ENCODE results near the gene TMEM51. TPM values are rescaled to one million over a fixed set of nuclear protein-coding genes. Genes with fewer than 3 reads are reported as not detected.

The TMEM51 gene
- total RNA-seq, 2 donors from 2014 or later = not detected

DNA sequence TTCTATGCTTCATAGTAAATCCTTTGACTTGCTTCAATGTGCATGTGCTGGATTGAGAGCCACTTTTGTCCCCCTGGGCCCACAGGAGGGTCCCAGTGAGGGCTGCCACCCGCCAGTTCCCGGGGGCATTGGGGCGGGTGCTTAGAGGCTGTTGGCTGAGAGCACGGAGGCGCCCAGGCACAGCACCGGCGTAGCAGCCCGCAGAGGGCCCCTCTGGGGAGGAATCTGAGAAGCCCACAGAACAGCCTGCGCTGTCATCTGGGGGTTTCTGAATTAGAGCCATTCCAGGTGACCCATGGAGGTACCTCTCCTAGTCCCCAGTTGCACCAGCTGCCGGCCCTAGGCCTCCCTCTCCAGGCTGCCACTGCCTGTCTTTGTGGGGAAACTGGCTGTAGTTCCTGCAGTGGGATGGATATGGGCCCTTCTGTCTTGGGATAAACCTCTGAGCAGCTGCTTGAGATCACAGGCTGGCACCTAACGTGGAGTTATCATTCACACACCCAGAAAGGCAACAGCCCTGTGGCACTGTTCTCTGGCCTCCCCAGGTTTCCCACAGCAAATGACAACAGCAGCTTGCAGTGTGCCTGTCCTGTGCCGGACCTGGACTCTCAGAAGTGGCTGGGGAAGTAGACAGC, 39.5 kb downstream of the TMEM51 start:
- H3K4me3 Mint-ChIP-seq = no peak overlapping the region
- no peak overlapping the region for H3K27ac Mint-ChIP-seq

DNA sequence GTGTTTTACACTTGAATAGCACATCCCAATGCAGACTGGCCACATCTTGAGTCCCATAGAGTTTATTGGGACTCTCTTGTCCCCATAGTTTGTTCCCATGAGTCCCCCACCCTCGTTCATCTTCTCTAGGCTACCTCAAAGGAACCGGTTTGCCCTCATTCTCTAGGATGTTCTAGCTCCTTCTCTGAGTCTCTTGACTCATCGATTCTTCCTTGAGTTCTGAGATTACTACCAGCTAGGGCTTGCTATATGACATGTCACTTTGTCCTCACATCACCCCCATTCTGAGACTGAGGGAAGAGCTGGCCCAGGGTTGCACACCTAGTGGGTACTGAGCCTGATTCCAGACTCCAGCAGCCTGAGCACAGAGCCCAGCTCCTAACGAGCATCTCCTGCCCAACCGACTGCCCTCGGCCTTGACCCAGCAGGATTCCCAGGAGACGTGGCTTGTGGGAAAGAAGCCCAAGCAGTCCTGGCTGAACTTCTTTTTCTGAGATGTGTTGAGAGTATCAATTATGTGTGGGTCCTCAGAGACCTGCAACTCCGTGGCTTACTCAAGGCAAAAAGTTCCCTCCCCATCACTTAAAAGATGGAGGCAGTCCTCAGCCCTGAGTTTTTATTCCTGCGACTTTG, 42.0 kb downstream of the TMEM51 start:
- H3K4me3 Mint-ChIP-seq = no peak overlapping the region
- ATAC-seq = peak in 1 of 2 donors; percentile 21
- H3K36me3 Mint-ChIP-seq = no peaks in the 10 kb centered on the region
- DNase-seq (ENCODE audit: low spot score) = no peak
- H3K4me1 Mint-ChIP-seq (ENCODE audit: low read depth in 2 of 2) = no peaks in the 10 kb centered on the region
- H3K27me3 Mint-ChIP-seq = no peaks in the 10 kb centered on the region
- no peak overlapping the region for H3K27ac Mint-ChIP-seq
- no peaks in the 10 kb centered on the region for H3K9me3 Mint-ChIP-seq

More for the DNA sequence above, 39.5 kb downstream of the TMEM51 start:
- Mint-ChIP-seq H3K36me3 (no peaks in the 10 kb centered on the region), H3K27me3 (no peaks in the 10 kb centered on the region), H3K4me1 (ENCODE audit: low read depth in 2 of 2) (no peaks in the 10 kb centered on the region), H3K9me3 (no peaks in the 10 kb centered on the region)
- no peak for ATAC-seq
- DNase-seq (ENCODE audit: low spot score) = no peak

DNA sequence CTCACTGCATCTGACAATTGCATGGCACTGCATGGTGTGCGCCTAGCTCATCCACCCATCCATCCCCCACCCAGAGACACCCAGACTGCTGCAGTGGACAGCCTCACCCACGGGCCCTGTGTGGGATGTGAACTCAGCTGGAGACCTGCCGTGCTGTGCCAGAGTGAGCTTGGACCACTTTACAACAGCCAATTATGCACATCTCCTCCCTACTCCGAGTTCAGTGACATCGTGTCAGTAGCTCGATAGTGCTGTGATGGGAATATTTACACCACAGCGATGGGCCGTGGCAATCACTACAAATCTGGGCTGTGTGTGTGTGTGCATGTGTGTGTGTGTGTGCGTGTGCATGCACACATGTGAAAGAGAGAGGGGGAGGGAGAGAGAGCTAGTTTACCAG, 42.5 kb downstream of the TMEM51 start:
- no peak for DNase-seq (ENCODE audit: low spot score)
- Mint-ChIP-seq H3K36me3 (no peaks in the 10 kb centered on the region), H3K27me3 (no peaks in the 10 kb centered on the region), H3K9me3 (no peaks in the 10 kb centered on the region), H3K27ac (no peak overlapping the region), H3K4me1 (ENCODE audit: low read depth in 2 of 2) (no peaks in the 10 kb centered on the region), H3K4me3 (no peak overlapping the region)
- ATAC-seq = peak in 1 of 2 donors; percentile 15

DNA sequence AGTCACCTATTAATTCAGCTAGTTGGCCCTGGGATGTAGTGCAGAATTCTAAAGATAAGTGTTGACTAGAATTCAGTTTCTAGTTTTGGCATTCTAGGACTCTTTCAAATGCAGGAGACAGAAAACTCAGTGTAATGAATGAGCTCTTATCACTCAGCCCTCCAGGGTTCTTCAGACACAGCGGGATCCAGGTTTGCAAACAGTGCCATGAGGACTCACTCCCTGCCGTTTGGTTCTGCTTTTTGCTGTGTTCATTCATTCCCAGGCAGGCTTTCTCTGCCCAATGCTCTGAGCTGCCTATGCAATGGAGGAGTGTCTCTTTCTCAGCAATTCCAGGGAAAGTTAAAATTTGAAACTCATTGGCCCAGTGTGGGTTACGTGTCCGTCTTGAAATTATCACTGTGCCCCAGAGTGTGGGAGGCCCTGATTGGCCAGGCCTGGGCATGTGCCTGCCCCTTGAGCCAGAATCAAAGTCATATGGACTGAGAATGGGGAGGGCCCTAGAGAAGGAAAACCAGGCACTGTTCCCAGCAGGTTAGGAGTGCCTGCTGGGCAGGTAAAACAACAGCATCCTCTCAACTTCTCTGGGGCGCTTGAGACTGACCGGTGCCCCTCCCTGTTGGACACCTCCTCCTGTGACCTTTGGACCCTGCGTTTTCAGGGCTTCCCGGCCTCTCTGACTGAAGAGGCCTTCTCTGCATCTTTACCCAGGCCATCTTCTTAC, 43.4 kb downstream of the TMEM51 start:
- no peaks in the 10 kb centered on the region for H3K27me3 Mint-ChIP-seq
- H3K4me3 Mint-ChIP-seq = no peak overlapping the region
- H3K9me3 Mint-ChIP-seq = no peaks in the 10 kb centered on the region
- no peak overlapping the region for H3K27ac Mint-ChIP-seq
- ATAC-seq (no peak), DNase-seq (ENCODE audit: low spot score) (no peak)
- no peaks in the 10 kb centered on the region for H3K36me3 Mint-ChIP-seq
- no peaks in the 10 kb centered on the region for H3K4me1 Mint-ChIP-seq (ENCODE audit: low read depth in 2 of 2)

DNA sequence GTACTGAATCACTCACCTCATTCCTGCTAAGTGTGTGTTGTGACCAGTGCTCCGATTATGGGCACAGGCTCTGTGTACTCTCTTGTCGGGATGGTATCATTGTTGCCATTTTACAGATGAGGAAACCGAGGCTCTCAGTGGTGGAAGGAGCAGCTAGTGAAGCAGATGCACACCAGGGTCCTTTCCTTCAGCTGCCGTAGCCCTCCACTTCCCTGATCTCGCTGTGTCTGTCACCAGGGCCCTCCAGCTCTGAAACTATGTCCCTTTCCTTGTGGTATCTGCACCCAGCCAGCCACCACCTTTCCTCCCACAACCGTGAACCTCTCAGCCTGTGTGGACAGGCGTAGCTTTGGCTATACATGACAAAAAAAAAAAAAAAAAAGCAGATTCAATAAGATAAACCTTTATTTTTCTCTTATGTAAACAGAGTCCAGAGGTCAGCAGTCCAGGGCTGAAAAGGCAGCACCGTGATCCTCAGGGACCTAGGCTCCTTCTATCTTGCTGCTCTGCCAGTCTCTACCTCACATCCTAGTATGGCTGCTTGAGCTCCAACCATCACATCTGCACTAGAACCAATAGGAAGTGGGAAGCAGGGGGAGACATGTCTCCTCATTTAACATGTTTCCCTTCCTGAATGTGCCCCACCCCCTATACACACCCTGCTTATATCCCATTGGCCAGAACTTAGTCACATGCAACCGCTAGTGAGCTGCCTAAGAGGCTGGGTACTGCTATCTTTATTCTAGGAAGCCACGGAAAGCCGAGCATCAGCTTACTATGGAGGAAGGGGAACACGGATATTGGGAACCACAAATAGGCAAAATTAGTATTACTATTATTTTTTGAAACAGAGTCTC, 44.3 kb downstream of the TMEM51 start:
- Mint-ChIP-seq H3K36me3 (no peaks in the 10 kb centered on the region), H3K27me3 (peaks cover 0 to 2% of the 10 kb centered on the region in 2 donors), H3K4me3 (no peak overlapping the region), H3K4me1 (ENCODE audit: low read depth in 2 of 2) (no peaks in the 10 kb centered on the region), H3K9me3 (no peaks in the 10 kb centered on the region), H3K27ac (no peak overlapping the region)
- ATAC-seq (no peak), DNase-seq (ENCODE audit: low spot score) (no peak)

DNA sequence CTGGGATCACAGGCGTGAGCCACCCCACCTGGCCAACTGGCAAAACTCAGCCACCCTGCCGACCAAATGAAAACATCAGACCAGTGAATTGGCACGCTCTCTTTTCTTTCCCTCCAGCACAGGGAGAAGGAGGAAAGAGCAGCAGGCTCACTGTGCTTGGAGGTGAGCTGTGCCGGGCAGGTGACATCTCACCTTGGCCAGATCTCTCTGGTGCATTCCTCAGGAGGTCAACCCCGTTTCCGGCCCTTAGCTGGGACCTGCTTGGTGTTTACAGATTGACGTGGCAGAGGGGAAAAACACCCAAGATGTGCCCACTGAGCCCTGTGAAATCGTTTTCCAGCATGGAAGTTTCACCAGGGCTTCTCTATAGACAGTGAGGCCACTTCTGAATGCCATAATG, 45.1 kb downstream of the TMEM51 start:
- no peak overlapping the region for H3K4me3 Mint-ChIP-seq
- peaks cover 0 to 2% of the 10 kb centered on the region in 2 donors for H3K27me3 Mint-ChIP-seq
- H3K9me3 Mint-ChIP-seq = no peaks in the 10 kb centered on the region
- H3K36me3 Mint-ChIP-seq = no peaks in the 10 kb centered on the region
- no peak for DNase-seq (ENCODE audit: low spot score)
- no peak for ATAC-seq
- no peaks in the 10 kb centered on the region for H3K4me1 Mint-ChIP-seq (ENCODE audit: low read depth in 2 of 2)
- no peak overlapping the region for H3K27ac Mint-ChIP-seq

DNA sequence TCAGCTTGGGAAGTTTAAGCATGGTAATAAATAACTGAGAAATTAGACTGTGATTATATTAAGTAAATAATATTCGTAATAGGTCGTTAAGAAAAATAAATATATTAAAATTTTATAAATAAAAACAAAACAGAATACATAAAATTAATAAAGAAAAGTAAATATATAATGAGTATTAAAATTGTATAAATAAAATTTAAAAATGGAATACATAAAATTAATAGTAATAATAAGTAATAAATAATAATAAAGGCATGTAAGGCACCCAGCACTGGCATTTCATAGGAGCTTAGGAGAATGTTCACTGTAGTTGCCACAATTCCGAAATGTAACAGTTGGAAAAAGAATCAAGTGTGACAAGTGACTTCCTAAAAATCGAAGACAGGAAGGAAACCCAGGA, 47.7 kb downstream of the TMEM51 start:
- Mint-ChIP-seq H3K27me3 (peaks cover 0 to 2% of the 10 kb centered on the region in 2 donors), H3K9me3 (no peaks in the 10 kb centered on the region), H3K36me3 (no peaks in the 10 kb centered on the region), H3K4me3 (no peak overlapping the region), H3K4me1 (ENCODE audit: low read depth in 2 of 2) (no peaks in the 10 kb centered on the region), H3K27ac (no peak overlapping the region)
- DNase-seq (ENCODE audit: low spot score) (no peak), ATAC-seq (no peak)

DNA sequence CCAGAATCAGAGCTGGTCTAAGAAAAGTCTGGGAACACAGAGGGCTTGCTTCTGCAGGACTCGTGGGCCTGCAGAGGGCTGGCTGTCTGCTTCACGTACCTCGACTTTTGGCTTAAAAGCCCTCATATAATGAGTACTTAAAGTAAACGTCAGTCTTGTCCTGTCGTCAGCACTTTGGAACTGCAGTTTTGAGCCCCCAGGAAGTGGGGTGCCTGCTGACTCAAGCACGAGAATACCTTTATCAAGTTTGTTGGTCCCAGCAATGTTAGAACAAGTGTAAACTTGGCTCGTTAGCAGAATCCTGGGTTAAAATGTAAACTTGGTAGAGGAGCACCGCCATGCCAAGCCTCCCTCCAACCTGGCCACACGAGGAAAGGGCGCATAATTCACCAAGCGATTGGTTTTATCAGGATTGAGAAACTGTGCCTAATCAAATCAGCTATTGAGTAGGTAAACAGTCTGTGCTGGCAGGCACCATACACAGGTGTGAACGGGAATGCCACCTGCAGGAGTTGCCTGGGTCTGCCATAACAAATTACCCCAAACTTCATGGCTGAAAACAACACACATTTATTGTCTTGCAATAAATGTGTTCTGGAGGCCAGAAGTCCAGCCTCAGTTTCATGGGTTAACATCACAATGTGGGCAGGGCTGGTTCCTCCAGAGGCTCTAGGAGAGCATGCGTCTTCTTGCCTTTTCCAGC, 48.5 kb downstream of the TMEM51 start:
- no peak for ATAC-seq
- Mint-ChIP-seq H3K36me3 (no peaks in the 10 kb centered on the region), H3K4me1 (ENCODE audit: low read depth in 2 of 2) (no peaks in the 10 kb centered on the region), H3K27me3 (peaks cover 0 to 2% of the 10 kb centered on the region in 2 donors), H3K9me3 (no peaks in the 10 kb centered on the region), H3K4me3 (no peak overlapping the region), H3K27ac (no peak overlapping the region)
- DNase-seq (ENCODE audit: low spot score) = no peak

DNA sequence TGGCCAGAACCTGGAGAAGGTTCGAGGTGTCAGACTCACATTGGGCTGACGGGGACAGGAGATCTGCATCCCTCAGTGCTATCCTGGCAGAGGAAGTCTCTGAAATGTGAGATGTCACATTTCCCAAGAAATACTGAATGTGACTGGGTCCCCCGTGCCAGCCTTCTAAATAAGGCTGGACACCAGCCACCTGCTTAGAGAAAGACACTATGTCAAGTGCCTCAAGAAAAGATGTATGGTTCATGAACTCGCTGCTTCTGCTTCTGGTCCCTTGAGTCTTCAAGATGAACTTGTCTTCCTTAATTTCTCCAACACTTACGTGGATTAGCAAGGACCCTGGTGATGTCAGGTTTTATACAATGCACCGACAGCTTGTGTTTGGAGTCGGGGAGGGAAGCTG, 51.4 kb downstream of the TMEM51 start:
- ATAC-seq (no peak), DNase-seq (ENCODE audit: low spot score) (no peak)
- no peaks in the 10 kb centered on the region for H3K9me3 Mint-ChIP-seq
- H3K27ac Mint-ChIP-seq = no peak overlapping the region
- H3K4me3 Mint-ChIP-seq = no peak overlapping the region
- H3K4me1 Mint-ChIP-seq (ENCODE audit: low read depth in 2 of 2) = no peaks in the 10 kb centered on the region
- no peaks in the 10 kb centered on the region for H3K36me3 Mint-ChIP-seq
- peaks cover 0 to 5% of the 10 kb centered on the region in 2 donors for H3K27me3 Mint-ChIP-seq

DNA sequence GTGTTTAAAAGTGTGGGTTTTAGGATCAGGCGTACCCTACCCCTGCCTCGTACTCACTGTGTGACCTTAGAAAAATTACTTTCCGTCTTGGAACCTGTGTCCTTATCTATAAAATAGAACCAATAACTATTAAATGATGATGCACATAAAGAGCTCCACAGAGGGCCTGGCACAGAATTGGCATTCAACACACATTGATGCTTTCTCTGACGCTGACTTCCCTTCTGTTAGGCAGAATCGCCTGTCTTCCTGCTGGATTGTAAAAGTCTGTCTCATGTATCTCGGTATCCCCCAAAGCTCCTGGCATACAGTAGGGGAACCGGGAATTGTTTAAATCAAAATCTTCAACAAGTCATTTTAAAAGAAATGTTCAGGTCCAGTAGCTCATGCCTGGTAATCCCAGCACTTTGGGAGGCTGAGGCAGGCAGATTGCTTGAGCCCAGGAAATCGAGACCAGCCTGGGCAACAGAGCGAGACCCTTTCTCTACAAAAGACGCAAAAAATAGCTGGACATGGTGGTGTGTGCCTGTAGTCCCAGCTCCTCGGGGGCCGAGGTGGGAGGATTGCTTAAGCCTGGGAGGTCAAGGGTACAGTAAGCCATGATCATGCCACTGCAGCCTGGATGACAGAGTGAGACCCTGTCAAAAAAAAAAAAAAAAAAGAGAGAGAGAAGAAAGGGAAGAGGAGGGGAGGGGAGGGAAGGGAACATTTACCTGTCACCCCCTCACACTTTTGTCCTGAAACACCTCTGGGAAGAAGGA, 52.2 kb downstream of the TMEM51 start:
- H3K27me3 Mint-ChIP-seq = peaks cover 0 to 5% of the 10 kb centered on the region in 2 donors
- ATAC-seq (no peak), DNase-seq (ENCODE audit: low spot score) (no peak)
- no peaks in the 10 kb centered on the region for H3K36me3 Mint-ChIP-seq
- no peaks in the 10 kb centered on the region for H3K4me1 Mint-ChIP-seq (ENCODE audit: low read depth in 2 of 2)
- H3K27ac Mint-ChIP-seq = no peak overlapping the region
- no peaks in the 10 kb centered on the region for H3K9me3 Mint-ChIP-seq
- H3K4me3 Mint-ChIP-seq = no peak overlapping the region

DNA sequence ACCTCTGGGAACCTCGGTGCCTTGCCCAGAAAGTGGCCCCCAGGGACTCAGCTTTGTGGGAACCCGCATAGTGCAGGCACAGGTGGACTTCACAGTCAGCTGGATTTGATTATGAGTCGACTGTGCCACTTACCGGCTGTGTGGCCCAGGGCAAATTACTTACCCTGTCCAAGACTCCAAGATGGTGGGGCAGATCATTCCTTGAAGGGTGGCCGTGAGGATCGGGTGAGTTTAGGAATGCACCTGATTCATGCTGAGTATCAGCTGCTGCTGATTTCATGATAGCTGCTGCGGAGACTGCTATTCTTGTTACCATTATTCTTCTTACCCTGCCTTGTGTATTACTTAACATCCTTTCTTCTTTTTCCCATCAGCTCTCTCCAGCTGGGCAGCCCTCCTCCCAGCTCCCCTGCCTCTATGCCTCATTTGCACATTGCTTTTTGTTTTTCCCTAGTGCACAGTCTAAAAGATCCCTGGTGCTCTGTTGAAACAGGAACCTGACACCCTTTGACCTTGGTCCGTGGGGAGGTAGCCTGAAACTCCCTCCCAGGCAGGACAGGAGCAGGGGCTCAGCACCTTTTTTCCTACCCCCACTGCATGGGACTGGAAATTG, 53.0 kb downstream of the TMEM51 start:
- no peak overlapping the region for H3K4me3 Mint-ChIP-seq
- H3K36me3 Mint-ChIP-seq = no peaks in the 10 kb centered on the region
- no peaks in the 10 kb centered on the region for H3K9me3 Mint-ChIP-seq
- H3K4me1 Mint-ChIP-seq (ENCODE audit: low read depth in 2 of 2) = no peaks in the 10 kb centered on the region
- no peak overlapping the region for H3K27ac Mint-ChIP-seq
- ATAC-seq (no peak), DNase-seq (ENCODE audit: low spot score) (no peak)
- H3K27me3 Mint-ChIP-seq = peaks cover 0 to 5% of the 10 kb centered on the region in 2 donors

DNA sequence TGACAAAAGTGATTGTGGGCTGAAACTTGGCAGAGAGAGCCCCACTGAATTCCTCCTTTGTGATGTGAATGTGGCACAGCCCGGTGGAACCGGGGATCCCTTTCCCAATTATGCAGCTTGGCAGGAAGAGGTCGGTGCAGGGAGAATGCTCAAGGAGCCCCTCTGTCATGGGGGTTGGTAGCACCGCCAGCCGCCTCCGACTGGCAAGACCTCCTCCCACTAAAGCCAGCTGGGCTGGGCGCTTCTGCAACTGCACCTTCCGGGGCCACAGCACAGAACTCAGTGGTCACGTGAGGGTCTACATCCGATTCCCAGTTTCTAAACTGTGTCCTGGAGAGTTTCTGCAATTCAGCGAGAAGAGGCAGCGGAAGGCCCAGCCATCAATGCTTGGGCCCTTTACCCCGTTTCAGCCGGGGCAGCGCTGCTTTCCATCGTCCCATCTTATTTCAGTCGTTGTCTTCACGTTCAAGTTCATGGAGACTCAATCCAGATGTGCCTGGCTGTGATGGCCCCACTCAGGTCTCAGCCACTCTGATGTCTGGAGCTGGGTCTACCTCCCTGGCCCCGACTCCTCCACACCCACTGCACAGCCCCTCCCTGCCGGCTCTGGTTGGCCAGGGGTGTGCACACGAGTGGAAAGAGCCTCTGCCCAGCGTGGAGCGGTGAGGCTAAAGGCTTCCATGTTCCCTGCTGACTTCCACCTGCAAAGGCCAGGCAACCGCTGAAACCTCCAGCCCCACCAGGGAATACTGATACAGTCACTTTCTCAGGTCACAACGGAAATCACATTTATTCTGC, 53.7 kb downstream of the TMEM51 start:
- Mint-ChIP-seq H3K4me1 (ENCODE audit: low read depth in 2 of 2) (no peaks in the 10 kb centered on the region), H3K27ac (no peak overlapping the region), H3K36me3 (no peaks in the 10 kb centered on the region), H3K4me3 (no peak overlapping the region), H3K9me3 (no peaks in the 10 kb centered on the region), H3K27me3 (peaks cover 0 to 5% of the 10 kb centered on the region in 2 donors)
- no peak for DNase-seq (ENCODE audit: low spot score)
- peak in 1 of 2 donors; percentile 32 for ATAC-seq

Data from natural killer cell treated with Interleukin-12 subunit alpha and Interleukin-12 subunit beta and Interleukin-15 and Interleukin-18, amount 100 ng/mL, for 72 hours (primary cell).